AG09319 (cell line): ENCODE data around the gene KCNJ11.

Experiments used
- DNase-seq: peaks from one replicate; pipeline ENCODE4 v3.0.0-alpha.2; 2010; ENCODE audit warnings: low read depth; ENCODE audit errors: extremely low read depth
- TF ChIP-seq, protein P1 (sequence below): IDR thresholded peaks from 2 replicates; pipeline ENCODE4 v1.5.1; 2011; ENCODE audit warnings: low read depth, mild to moderate bottlenecking, inconsistent platforms, low read length, moderate library complexity

The KCNJ11 gene

DNA sequence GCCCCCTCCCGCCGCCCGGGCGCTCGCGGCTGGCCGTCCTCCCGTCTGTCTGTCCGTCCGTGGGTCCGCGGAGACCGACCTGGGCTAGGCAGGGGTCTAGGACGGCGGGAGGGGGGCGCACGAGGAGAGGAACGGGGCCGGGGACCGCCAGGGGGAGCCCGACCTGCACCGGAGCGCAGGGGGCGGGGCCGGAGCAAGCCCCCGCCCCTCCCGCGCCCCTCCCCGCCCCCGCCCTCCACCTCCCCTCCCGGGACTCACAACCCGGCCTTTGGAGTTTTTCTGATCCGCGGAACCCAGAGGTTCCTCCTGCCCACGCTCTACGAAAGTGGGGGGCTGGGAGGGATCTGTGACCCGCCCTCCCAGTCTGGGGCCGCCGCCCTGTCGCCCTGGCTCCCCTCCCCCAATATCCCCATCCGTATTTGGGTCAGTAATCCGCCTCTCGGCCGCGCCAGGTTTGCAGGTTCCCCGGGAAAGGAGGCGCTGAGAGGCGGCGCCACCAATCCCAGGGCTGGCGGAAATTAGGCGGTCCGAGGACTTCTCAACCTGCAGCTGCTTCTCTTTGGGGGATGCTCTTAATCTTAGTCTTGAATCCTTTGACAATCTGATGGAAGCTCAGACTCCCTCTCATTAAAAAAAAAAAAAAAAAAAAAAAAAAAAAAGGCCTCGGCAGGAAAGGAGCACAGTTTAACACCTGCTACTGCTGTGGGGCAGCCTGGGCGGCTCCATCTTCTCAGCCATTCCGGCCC, 925 bp upstream of the KCNJ11 start:
- TF ChIP-seq, protein P1, sequence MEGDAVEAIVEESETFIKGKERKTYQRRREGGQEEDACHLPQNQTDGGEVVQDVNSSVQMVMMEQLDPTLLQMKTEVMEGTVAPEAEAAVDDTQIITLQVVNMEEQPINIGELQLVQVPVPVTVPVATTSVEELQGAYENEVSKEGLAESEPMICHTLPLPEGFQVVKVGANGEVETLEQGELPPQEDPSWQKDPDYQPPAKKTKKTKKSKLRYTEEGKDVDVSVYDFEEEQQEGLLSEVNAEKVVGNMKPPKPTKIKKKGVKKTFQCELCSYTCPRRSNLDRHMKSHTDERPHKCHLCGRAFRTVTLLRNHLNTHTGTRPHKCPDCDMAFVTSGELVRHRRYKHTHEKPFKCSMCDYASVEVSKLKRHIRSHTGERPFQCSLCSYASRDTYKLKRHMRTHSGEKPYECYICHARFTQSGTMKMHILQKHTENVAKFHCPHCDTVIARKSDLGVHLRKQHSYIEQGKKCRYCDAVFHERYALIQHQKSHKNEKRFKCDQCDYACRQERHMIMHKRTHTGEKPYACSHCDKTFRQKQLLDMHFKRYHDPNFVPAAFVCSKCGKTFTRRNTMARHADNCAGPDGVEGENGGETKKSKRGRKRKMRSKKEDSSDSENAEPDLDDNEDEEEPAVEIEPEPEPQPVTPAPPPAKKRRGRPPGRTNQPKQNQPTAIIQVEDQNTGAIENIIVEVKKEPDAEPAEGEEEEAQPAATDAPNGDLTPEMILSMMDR, result peak; percentile 39
- DNase-seq, result no peak

DNA sequence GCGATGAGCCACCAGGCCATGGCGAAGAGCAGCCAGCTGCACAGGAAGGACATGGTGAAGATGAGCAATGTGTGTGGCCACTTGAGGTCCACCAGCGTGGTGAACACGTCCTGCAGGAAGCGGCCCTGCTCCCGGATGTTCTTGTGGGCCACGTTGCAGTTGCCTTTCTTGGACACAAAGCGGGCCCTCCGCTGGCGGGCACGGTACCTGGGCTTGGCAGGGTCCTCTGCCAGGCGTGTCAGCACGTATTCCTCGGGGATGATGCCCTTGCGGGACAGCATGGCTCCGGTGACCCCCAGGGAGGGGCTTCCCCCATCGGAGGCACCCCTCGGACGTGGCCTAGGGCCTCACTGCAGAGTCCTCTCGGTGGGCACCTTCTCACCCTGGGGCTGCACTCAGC, 648 bp downstream of the KCNJ11 start:
- TF ChIP-seq, protein P1, result no peak
- DNase-seq, result no peak

DNA sequence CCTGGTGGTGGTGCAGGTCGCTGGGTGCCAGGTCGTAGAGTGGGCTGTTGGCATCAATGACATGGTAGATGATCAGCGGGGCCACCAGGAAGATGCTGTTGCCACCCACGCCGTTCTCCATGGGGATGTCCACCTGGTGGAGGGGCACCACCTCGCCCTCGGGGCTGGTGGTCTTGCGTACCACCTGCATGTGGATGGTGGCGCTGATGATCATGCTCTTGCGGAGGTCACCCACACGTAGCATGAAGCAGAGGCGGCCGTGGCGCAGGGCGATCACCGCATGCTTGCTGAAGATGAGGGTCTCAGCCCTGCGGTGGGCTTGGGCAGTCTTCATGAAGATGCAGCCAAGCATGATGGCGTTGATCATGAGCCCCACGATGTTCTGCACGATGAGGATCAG, 1.2 kb downstream of the KCNJ11 start:
- DNase-seq, result no peak
- TF ChIP-seq, protein P1, result no peak

DNA sequence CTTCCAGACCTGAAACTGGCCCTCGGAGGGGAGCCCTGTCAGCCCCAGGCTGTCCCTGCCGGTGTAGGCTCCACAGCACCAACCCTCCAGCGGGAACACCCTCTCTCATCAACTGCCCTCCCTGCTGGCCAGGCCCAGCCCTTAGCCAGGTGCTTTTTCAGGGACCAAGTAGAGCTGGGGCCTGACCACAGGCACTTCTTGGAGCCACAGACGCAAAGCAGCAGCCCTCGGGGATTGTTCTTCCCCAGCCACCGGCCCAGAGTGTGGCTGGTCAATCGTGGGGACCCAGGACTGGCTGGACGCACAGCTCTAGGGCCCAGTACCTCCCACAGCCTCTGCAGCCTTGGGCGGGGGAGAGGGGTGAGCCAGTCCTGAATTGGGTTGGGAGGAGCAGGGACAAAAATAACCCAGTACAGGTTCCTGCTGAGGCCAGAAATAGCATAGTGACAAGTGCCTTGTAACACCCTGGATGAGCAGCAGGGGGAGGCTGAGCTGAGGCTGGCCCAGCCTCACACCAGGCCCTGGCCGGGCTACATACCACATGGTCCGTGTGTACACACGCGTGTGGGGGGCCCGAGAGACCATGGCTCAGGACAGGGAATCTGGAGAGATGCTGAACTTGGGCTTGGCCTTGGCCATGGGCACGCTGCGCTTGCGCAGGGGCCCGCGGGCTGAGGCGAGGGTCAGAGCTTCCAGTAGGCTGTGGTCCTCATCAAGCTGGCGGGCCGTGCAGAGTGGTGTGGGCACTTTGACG, 2.0 kb downstream of the KCNJ11 start:
- no peak for DNase-seq

DNA sequence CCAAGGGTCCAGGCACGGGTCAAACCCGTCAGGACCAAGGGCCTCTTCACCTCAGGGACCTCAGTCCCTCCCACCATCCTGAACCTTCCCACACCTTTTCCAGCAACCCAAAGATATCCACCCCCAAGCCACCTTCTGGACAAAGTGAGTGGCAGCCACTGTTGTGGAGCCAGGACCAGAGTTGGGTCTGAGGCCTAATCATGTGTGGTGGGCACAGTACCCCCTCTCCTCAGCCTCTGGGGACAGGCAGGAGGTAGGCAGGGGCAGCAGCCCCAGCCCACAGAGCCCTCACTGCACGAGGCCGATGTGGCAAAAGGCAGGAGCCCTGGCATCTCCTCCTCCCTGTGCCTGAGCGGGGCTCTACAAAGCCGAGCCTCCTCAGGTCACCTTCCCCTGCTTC, 2.5 kb downstream of the KCNJ11 start:
- TF ChIP-seq, protein P1, result no peak
- no peak for DNase-seq

More for the DNA sequence above, 2.0 kb downstream of the KCNJ11 start:
- TF ChIP-seq, protein P1, result peak; percentile 45

DNA sequence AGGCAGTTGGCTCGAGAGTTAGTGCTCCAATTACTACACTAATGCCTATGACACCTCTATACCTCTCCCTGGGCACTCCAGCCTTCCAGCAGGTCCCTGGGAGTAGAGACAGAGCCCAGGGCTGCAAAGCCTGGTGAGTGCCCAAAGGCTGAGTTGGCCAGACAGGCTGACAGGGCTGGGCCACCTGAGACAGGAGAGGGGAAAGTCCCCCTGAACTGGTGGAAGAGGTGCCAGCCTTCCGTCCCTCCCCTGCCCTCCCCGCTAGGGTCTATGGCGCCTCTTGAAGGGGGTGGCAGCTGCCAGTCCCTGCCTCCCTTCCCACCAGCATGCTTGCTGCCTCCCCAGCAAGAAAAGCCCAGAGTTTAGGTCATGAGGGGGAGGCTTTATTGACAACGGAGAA, 3.0 kb downstream of the KCNJ11 start:
- TF ChIP-seq, protein P1, result no peak
- no peak for DNase-seq

DNA sequence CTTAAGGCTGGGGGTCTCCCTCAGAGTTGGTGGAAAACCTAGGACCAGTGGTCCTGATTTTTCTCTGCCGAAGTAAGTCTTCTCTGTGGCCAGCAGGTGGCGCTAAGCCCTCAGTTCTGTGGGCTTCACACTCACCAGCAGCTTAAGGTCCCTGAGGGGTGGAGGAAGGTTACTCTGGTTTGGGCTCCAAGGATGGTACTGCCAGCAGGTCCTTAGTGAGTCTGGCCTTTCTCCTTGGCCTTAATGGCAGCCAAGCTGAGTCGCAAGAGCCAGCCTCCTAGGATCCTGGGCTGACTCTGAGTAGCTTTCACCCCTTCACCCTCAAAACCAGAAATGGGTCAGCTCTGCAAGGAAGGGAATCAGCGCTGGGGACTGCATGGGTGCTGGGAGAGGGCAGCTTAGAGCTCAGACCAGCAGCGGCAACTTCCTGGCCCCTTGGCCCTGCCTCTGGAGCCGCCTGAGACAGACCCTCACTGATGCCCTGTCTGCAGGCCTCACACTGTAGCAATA, 4.4 kb downstream of the KCNJ11 start:
- peak; percentile 53 for DNase-seq
- TF ChIP-seq, protein P1, result peak; percentile 93
